Activated T-cell treated with anti-CD3 and anti-CD28 coated beads, Interleukin-2, amount 50 U/mL, for 4 hours (primary cell): ENCODE data around the gene CCSER1. TPM values are rescaled to one million over a fixed set of nuclear protein-coding genes. Genes with fewer than 3 reads are reported as not detected.
"Not testable (repeated sequence)": the region's sequence is repeated elsewhere in the genome, so short reads cannot be mapped to it uniquely, and the experiment has no call there.

Experiments
- ATAC-seq, 2 donors: fragments of 200-7000 bp; cut with Tn5 transposase; one replicate each; pipeline ENCODE4 v1.10.0; 2021
- DNase-seq: peaks from one replicate; pipeline ENCODE4 v3.0.0-alpha.2; 2020
- H3K27me3 Mint-ChIP-seq: one replicate; pipeline ENCODE4 v1.8.0; 2021; ENCODE audit warnings: low read depth, mixed read lengths
- H3K36me3 Mint-ChIP-seq: one replicate; pipeline ENCODE4 v1.8.0; 2022; ENCODE audit warnings: mixed read lengths; ENCODE audit not compliant: insufficient read depth
- H3K4me1 Mint-ChIP-seq: one replicate; pipeline ENCODE4 v1.8.0; 2021; ENCODE audit warnings: low read depth, mixed read lengths
- H3K4me3 Mint-ChIP-seq: one replicate; pipeline ENCODE4 v1.8.0; 2021; ENCODE audit warnings: mild to moderate bottlenecking, moderate library complexity, mixed read lengths
- H3K9me3 Mint-ChIP-seq: one replicate; pipeline ENCODE4 v1.8.0; 2021; ENCODE audit warnings: mixed read lengths
- total RNA-seq, 3 donors: library from RNA; stranded (reverse); gene quantifications; one replicate each; pipeline ENCODE4 v1.2.1, GENCODE V29; 2021

CCSER1 gene
- total RNA-seq, 3 donors from 2014 or later, result 0.10 to 0.16 TPM; not detected in 1

DNA sequence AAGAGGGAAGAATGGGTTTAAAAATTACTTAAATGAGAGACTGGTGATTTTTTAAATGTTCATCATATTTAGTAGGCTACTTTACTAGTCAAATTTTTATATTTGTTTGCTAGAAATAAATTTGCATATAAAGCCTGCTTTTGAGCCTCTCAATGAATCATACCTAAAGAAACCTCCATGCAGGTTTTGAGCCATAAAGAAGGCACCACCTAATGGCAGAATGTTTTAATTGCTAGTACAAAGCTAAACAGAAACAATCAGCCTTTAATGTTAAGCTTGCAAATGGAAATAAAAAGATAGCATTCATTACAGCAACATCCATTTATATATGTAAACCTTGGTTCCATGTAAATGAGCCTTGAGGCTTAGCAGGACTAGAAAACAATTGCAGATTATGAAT, 989.7 kb downstream of the CCSER1 start:
- H3K36me3 Mint-ChIP-seq, result no peaks in the 10 kb centered on the region
- no peaks in the 10 kb centered on the region for H3K9me3 Mint-ChIP-seq
- ATAC-seq (no peak), DNase-seq (no peak)
- no peaks in the 10 kb centered on the region for H3K4me1 Mint-ChIP-seq
- H3K4me3 Mint-ChIP-seq, result no peak overlapping the region
- H3K27me3 Mint-ChIP-seq, result no peaks in the 10 kb centered on the region

GRCh38 chr4:91118597-91118996, 991.4 kb downstream of the CCSER1 start:
- no peaks in the 10 kb centered on the region for H3K4me1 Mint-ChIP-seq

GRCh38 chr4:91123742-91124141, 996.5 kb downstream of the CCSER1 start:
- DNase-seq, result no peak
- Mint-ChIP-seq H3K4me1 (no peaks in the 10 kb centered on the region), H3K9me3 (peaks cover 4% of the 10 kb centered on the region), H3K36me3 (no peaks in the 10 kb centered on the region), H3K4me3 (no peak overlapping the region), H3K27me3 (no peaks in the 10 kb centered on the region)
- ATAC-seq, result no peak

More at GRCh38 chr4:91118597-91118996, 991.4 kb downstream of the CCSER1 start:
- H3K9me3 Mint-ChIP-seq, result peaks cover 4% of the 10 kb centered on the region
- DNase-seq (no peak), ATAC-seq (no peak)
- H3K4me3 Mint-ChIP-seq, result no peak overlapping the region
- no peaks in the 10 kb centered on the region for H3K36me3 Mint-ChIP-seq
- no peaks in the 10 kb centered on the region for H3K27me3 Mint-ChIP-seq

DNA sequence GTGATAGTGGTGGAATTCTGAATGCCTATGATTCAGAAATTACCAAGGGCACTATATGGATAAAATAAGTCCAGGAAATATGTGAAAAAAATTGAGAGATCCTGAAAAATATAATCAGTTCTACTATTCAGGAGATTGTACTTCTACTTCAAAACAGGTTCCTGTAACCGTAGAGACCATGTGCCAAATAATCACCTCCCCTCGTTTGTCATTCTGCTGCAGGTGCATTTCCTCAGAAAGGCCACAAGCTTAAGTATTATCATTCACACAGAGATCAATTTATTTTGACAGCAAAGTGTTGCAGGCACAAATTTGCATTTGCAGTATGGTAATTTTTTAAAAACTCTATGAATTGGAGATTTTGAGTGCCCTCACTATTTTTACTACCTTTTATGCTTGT, 1000.0 kb downstream of the CCSER1 start:
- no peaks in the 10 kb centered on the region for H3K27me3 Mint-ChIP-seq
- DNase-seq, result no peak
- no peaks in the 10 kb centered on the region for H3K36me3 Mint-ChIP-seq
- no peak for ATAC-seq
- H3K4me1 Mint-ChIP-seq, result no peaks in the 10 kb centered on the region
- H3K4me3 Mint-ChIP-seq, result no peak overlapping the region
- peaks cover 4% of the 10 kb centered on the region for H3K9me3 Mint-ChIP-seq

DNA sequence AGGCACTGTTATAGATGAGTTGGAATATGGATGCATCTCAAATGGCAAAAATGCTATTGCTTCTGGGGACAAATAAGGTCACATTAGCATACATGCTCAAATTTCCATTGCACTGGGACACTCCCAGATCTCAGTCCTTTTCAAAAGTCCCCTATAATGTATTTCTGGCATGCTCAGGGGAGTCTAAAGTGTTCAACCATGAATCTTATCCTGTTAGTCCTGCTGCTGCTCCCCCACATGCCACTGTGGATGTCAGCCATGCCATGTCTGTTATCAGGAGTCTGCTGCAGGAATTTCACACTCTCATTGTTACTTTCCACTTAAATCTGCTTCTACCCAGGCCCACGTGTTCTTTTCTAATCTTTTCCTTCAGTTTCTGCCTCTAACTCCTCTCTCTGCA, 1000.6 kb downstream of the CCSER1 start:
- no peaks in the 10 kb centered on the region for H3K36me3 Mint-ChIP-seq
- no peaks in the 10 kb centered on the region for H3K27me3 Mint-ChIP-seq
- DNase-seq (no peak), ATAC-seq (no peak)
- H3K4me3 Mint-ChIP-seq, result no peak overlapping the region
- H3K9me3 Mint-ChIP-seq, result no peaks in the 10 kb centered on the region
- H3K4me1 Mint-ChIP-seq, result no peaks in the 10 kb centered on the region

GRCh38 chr4:91128519-91128918, 1001.3 kb downstream of the CCSER1 start:
- ATAC-seq, result no peak
- peaks cover 6% of the 10 kb centered on the region for H3K9me3 Mint-ChIP-seq
- no peaks in the 10 kb centered on the region for H3K27me3 Mint-ChIP-seq
- H3K4me3 Mint-ChIP-seq, result no peak overlapping the region
- H3K36me3 Mint-ChIP-seq, result no peaks in the 10 kb centered on the region
- H3K4me1 Mint-ChIP-seq, result no peaks in the 10 kb centered on the region
- DNase-seq, result no peak

- DNase-seq (no peak), ATAC-seq (no peak)
- Mint-ChIP-seq H3K4me1 (no peaks in the 10 kb centered on the region), H3K9me3 (peaks cover 20% of the 10 kb centered on the region), H3K27me3 (no peaks in the 10 kb centered on the region), H3K36me3 (no peaks in the 10 kb centered on the region), H3K4me3 (no peak overlapping the region)
These were observed 1019.9 kb downstream of the CCSER1 start for GRCh38 chr4:91147067-91147466.

- H3K4me3 Mint-ChIP-seq, H3K4me1 Mint-ChIP-seq, H3K36me3 Mint-ChIP-seq, DNase-seq, ATAC-seq, H3K27me3 Mint-ChIP-seq: not testable (repeated sequence)
- H3K9me3 Mint-ChIP-seq, result peaks cover 23% of the 10 kb centered on the region
These were observed 1026.8 kb downstream of the CCSER1 start for GRCh38 chr4:91154041-91154440.

- ATAC-seq, H3K4me3 Mint-ChIP-seq, H3K4me1 Mint-ChIP-seq, DNase-seq, H3K36me3 Mint-ChIP-seq, H3K9me3 Mint-ChIP-seq, H3K27me3 Mint-ChIP-seq: not testable (repeated sequence)
These were observed 1040.9 kb downstream of the CCSER1 start for GRCh38 chr4:91167864-91168653.

DNA sequence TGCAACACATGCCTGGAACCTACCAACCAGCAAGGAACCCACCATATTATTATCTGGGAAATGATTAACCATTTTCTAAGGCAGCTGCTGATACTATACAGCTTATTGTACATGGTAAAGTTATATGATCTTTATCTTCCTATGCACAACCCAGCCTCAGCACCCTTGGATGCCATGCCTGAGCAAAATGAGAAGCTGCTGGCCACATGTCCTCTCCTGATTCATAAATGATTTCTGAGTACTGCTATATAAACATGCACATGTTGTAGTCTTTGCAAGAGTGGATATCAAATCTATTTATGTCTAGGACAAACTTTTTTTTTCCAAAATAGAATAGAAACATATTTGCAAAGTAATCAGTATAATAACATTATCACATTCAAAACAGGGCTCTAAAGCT, 1043.6 kb downstream of the CCSER1 start:
- ATAC-seq, result no peak
- Mint-ChIP-seq H3K4me3 (no peak overlapping the region), H3K36me3 (no peaks in the 10 kb centered on the region), H3K27me3 (no peaks in the 10 kb centered on the region), H3K4me1 (no peaks in the 10 kb centered on the region), H3K9me3 (peaks cover 4% of the 10 kb centered on the region)
- DNase-seq, result no peak

GRCh38 chr4:91171217-91171616, 1044.0 kb downstream of the CCSER1 start:
- H3K4me3 Mint-ChIP-seq, result no peak overlapping the region
- H3K9me3 Mint-ChIP-seq, result peaks cover 4% of the 10 kb centered on the region
- no peaks in the 10 kb centered on the region for H3K36me3 Mint-ChIP-seq
- no peaks in the 10 kb centered on the region for H3K4me1 Mint-ChIP-seq
- DNase-seq, result no peak
- ATAC-seq, result no peak
- no peaks in the 10 kb centered on the region for H3K27me3 Mint-ChIP-seq

DNA sequence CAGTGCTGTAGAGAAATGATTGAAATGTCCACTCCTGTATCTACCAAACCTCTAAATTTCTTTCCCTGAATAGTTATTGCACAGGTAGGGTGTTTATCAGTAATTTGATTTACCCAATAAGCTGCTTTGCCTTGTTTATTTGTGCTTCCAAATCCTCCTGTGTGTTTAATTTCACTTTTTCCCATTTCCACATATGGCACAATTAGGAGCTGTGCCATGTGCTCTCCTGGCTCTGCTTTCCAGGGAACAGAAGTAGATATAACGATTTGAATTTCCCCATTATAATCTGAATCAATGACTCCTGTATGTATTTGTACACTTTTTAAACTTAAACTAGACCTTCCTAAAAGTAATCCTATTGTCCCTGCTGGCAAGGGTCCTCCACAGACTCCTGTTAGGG, 1057.9 kb downstream of the CCSER1 start:
- H3K27me3 Mint-ChIP-seq, H3K4me1 Mint-ChIP-seq, DNase-seq, H3K9me3 Mint-ChIP-seq, ATAC-seq, H3K4me3 Mint-ChIP-seq, H3K36me3 Mint-ChIP-seq: not testable (repeated sequence)

DNA sequence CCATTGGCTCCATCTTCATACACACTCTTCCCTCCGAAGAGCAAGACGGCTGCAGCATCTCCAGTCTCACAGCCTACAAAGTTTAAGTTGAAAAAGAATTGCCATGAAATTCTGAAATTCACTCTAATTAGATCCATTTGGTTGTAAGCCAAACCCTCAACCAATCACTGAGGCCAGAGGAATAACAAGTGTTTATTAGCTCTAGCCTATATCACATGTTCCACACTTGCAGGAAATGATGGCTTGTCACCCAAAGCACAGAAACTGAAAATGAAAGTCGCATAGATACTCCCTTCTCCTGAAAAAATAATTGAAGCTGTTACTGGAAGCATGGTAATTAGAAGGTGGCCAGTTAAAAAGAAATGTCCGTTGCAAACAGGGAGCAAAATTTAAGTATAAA, 1071.8 kb downstream of the CCSER1 start:
- Mint-ChIP-seq H3K9me3 (peaks cover 4% of the 10 kb centered on the region), H3K36me3 (no peaks in the 10 kb centered on the region), H3K4me3 (no peak overlapping the region), H3K4me1 (no peaks in the 10 kb centered on the region), H3K27me3 (no peaks in the 10 kb centered on the region)
- no peak for DNase-seq
- no peak for ATAC-seq

DNA sequence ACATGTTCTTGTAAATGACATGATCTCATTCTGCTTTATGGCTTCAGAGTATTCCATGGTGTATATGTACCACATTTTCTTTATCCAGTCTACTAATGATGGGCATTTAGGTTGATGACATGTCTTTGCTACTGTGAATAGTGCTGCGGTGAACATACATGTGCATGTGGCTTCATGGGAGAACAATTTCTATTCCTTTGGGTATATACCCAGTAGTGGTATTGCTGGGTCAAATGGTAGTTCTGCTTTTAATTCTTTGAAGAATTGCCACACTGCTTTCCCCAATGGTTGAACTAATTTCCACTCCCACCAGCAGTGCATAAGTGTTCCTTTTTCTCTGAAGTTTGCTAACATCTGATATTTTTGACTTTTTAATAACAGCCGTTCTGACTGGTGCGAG, 1080.3 kb downstream of the CCSER1 start:
- Mint-ChIP-seq H3K36me3 (no peaks in the 10 kb centered on the region), H3K4me3 (no peak overlapping the region), H3K4me1 (no peaks in the 10 kb centered on the region), H3K27me3 (no peaks in the 10 kb centered on the region), H3K9me3 (no peaks in the 10 kb centered on the region)
- ATAC-seq (no peak), DNase-seq (no peak)

- DNase-seq (no peak), ATAC-seq (no peak)
- Mint-ChIP-seq H3K27me3 (no peaks in the 10 kb centered on the region), H3K9me3 (peaks cover 4% of the 10 kb centered on the region), H3K36me3 (no peaks in the 10 kb centered on the region), H3K4me1 (no peaks in the 10 kb centered on the region), H3K4me3 (no peak overlapping the region)
These were observed 1085.0 kb downstream of the CCSER1 start for GRCh38 chr4:91212211-91212610.
